Keratinocyte (primary cell): Measurements from ENCODE around the gene RNF103. TPM values are rescaled to one million over a fixed set of nuclear protein-coding genes. Genes with fewer than 3 reads are reported as not detected.

Source experiments
- DNase-seq: peaks from one replicate; pipeline ENCODE4 v3.0.0-alpha.2; 2011; ENCODE audit warnings: low read depth, missing footprints, low spot score
- FAIRE-seq: peaks from 2 replicates; lab custom pipeline; 2011; peaks lifted over from hg19 to GRCh38; lab: Jason Lieb, UNC
- H2AFZ ChIP-seq: 2 replicates; pipeline ENCODE4 v1.6.0; 2012; ENCODE audit warnings: low read length, control low read depth, inconsistent platforms; ENCODE audit not compliant: control insufficient read depth
- H3K27ac ChIP-seq: 2 replicates; pipeline ENCODE4 v1.5.1; 2011; ENCODE audit warnings: low read length; ENCODE audit not compliant: control insufficient read depth, insufficient read depth
- H3K27me3 ChIP-seq: 3 replicates; pipeline ENCODE4 v1.6.0; 2011; ENCODE audit warnings: low read length; ENCODE audit not compliant: control insufficient read depth, insufficient read depth; ENCODE audit errors: extremely low read depth
- H3K36me3 ChIP-seq, 2 experiments: 2 replicates in 1 of 2; 3 replicates in 1 of 2; pipeline ENCODE4 v1.5.1; 2011; ENCODE audit warnings: low read length in 2 of 2, mild to moderate bottlenecking in 1 of 2; ENCODE audit not compliant: control insufficient read depth in 2 of 2, insufficient read depth in 2 of 2; ENCODE audit errors: extremely low read depth in 1 of 2
- H3K4me1 ChIP-seq: 3 replicates; pipeline ENCODE4 v1.5.1; 2011; ENCODE audit warnings: low read length; ENCODE audit not compliant: control insufficient read depth, insufficient read depth; ENCODE audit errors: extremely low read depth
- H3K4me2 ChIP-seq: 3 replicates; pipeline ENCODE4 v1.6.0; 2011; ENCODE audit warnings: low read depth, low read length; ENCODE audit not compliant: control insufficient read depth, insufficient read depth; ENCODE audit errors: extremely low read depth
- H3K4me3 ChIP-seq, 3 experiments: fragments of 200-600 bp in 1 of 3; sonication (generic) in 1 of 3; 2 replicates in 2 of 3; 3 replicates in 1 of 3; pipeline ENCODE4 v1.5.1; 2011 to 2016; ENCODE audit warnings: low read length in 3 of 3, mild to moderate bottlenecking in 3 of 3, control low read depth in 2 of 3, inconsistent platforms in 1 of 3, low read depth in 1 of 3, mixed read lengths in 1 of 3, mixed run types in 1 of 3, moderate library complexity in 1 of 3; ENCODE audit not compliant: control insufficient read depth in 2 of 3, insufficient read depth in 2 of 3; ENCODE audit errors: extremely low read depth in 1 of 3
- H3K79me2 ChIP-seq: 2 replicates; pipeline ENCODE4 v1.6.0; 2012; ENCODE audit warnings: low read length; ENCODE audit not compliant: control insufficient read depth, insufficient read depth
- H3K9ac ChIP-seq: 3 replicates; pipeline ENCODE4 v1.6.0; 2011; ENCODE audit warnings: low read length; ENCODE audit not compliant: control insufficient read depth, insufficient read depth; ENCODE audit errors: extremely low read depth
- H3K9me1 ChIP-seq: 3 replicates; pipeline ENCODE4 v1.6.0; 2011; ENCODE audit warnings: low read length; ENCODE audit not compliant: control insufficient read depth, insufficient read depth; ENCODE audit errors: extremely low read depth
- H3K9me3 ChIP-seq: 2 replicates; pipeline ENCODE4 v1.5.1; 2012; ENCODE audit warnings: low read depth, low read length; ENCODE audit not compliant: control insufficient read depth
- H4K20me1 ChIP-seq: 3 replicates; pipeline ENCODE4 v1.6.0; 2011; ENCODE audit warnings: low read length; ENCODE audit not compliant: control insufficient read depth, insufficient read depth; ENCODE audit errors: extremely low read depth
- CTCF ChIP-seq, 3 experiments: IDR thresholded peaks in 1 of 3; conservative IDR thresholded peaks in 1 of 3; optimal IDR thresholded peaks in 1 of 3; 2 replicates in 2 of 3; 3 replicates in 1 of 3; pipeline versions ENCODE3 to v1.5.1; 2011; ENCODE audit warnings: low read length in 3 of 3, mild to moderate bottlenecking in 3 of 3, moderate library complexity in 2 of 3, control low read depth in 1 of 3, inconsistent platforms in 1 of 3; ENCODE audit not compliant: insufficient read depth in 2 of 3; ENCODE audit errors: extremely low read depth in 1 of 3
- EZH2 ChIP-seq: IDR thresholded peaks from one replicate; pipeline ENCODE4 v1.6.1; 2012; ENCODE audit warnings: inconsistent platforms, mild to moderate bottlenecking, low read length, moderate library complexity
- dilution Hi-C: fragments of 300-500 bp; cut with MboI; formaldehyde crosslinking; loops from one replicate; pipeline ENCODE4 v1.7.0; 2020; ENCODE audit warnings: low sequenced_read_pairs; ENCODE audit not compliant: extremely low pct_ligation_motif_present
- polyA plus RNA-seq, 5 experiments: library from polyadenylated mRNA; depleted of rRNA in 3 of 5; stranded (reverse) in 3 of 5; stranded (forward) in 1 of 5; unstranded in 1 of 5; fragments of >200 nt; gene quantifications; 1 replicate in 1 of 5; 2 replicates in 3 of 5; 3 replicates in 1 of 5; pipeline versions ENCODE4 v1.2.1 to v1.2.3, GENCODE V29; 2011 to 2012; ENCODE audit warnings: missing spikeins in 2 of 5, low read depth in 1 of 5, low replicate concordance in 1 of 5

Gene RNF103
- polyA plus RNA-seq, 1 donor (not counting 4 experiments of a cell fraction or from before 2014, with no cell fraction given) = 15.7 TPM

DNA sequence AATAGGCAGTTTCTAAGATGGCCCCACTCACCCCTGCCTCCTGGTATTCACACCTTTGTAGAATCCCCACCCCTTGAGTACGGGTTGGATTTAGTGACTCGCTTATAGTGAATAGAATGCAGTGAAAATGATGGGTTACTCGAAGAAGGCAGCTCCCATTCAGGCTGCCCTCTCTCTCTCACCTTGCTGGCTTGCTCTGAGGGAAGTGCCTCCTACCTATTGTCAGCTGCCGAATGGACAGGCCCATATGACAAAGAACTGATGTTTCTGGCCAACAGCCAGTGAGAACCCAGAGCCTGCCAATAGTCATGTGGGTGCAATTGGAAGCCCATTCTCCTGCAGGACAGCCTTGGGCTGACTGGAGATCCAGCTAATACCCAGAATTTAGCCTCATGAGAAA, 22.1 kb upstream of the RNF103 start:
- no peaks in the 10 kb centered on the region for H3K9me3 ChIP-seq
- no peaks in the 10 kb centered on the region for H3K79me2 ChIP-seq
- no peaks in the 10 kb centered on the region for H3K36me3 ChIP-seq
- H3K27me3 ChIP-seq = no peaks in the 10 kb centered on the region
- TF ChIP-seq EZH2 (no peak), CTCF (optimal IDR thresholded peaks at IDR 0.05 in 1 of 3, IDR thresholded peaks at IDR 0.05 in 1 of 3, conservative IDR thresholded peaks at IDR 0.05 in 1 of 3; ENCODE audit: extremely low read depth in 1 of 3, insufficient read depth in 2 of 3, low read length in 3 of 3) (no peak)
- H4K20me1 ChIP-seq = no peaks in the 10 kb centered on the region
- no peak for FAIRE-seq
- no peak overlapping the region for H3K27ac ChIP-seq
- H3K4me2 ChIP-seq = no peak overlapping the region
- no peak overlapping the region for H3K9ac ChIP-seq
- H3K4me3 ChIP-seq = no peak overlapping the region
- H3K9me1 ChIP-seq = no peaks in the 10 kb centered on the region
- DNase-seq = no peak
- H3K4me1 ChIP-seq = peaks cover 3% of the 10 kb centered on the region
- no peak overlapping the region for H2AFZ ChIP-seq
- dilution Hi-C loops = no loop called here

DNA sequence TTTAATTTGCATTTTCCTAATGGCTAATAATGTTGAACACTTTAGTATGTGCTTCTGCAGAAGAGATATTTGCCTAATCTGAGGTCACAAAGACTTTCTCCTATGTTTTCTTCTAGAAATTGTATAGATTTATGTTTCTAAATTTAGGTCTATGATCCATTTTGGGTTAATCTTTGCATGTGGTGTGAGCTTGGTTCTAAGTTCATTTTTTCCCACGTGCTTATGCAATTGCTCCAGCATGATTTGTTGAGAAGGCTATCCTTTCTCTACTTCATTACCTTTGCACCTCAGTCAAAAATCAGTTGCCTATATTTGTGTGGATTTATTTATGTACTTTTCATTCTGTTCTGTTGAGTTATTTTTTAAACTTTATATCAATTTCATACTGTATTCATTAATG, 15.0 kb upstream of the RNF103 start:
- Histone ChIP-seq H3K27ac (no peak overlapping the region), H3K4me3 (no peak overlapping the region), H3K9me3 (no peaks in the 10 kb centered on the region), H3K36me3 (no peaks in the 10 kb centered on the region), H3K9ac (no peak overlapping the region), H3K27me3 (no peaks in the 10 kb centered on the region), H2AFZ (no peak overlapping the region), H3K79me2 (no peaks in the 10 kb centered on the region), H3K9me1 (no peaks in the 10 kb centered on the region), H4K20me1 (no peaks in the 10 kb centered on the region), H3K4me2 (no peak overlapping the region), H3K4me1 (no peaks in the 10 kb centered on the region)
- DNase-seq (no peak), FAIRE-seq (no peak)
- TF ChIP-seq CTCF (optimal IDR thresholded peaks at IDR 0.05 in 1 of 3, IDR thresholded peaks at IDR 0.05 in 1 of 3, conservative IDR thresholded peaks at IDR 0.05 in 1 of 3; ENCODE audit: extremely low read depth in 1 of 3, insufficient read depth in 2 of 3, low read length in 3 of 3) = no peak
- TF ChIP-seq EZH2 = no peak
- dilution Hi-C loops = no loop called here
